GM21619 (cell line): Measurements from ENCODE around the gene CYBA.
A peak's percentile ranks its signal among the peaks of the same experiment; 100 is the strongest.
"Not testable (repeated sequence)": the region's sequence is repeated elsewhere in the genome, so short reads cannot be mapped to it uniquely, and the experiment has no call there.

Experiments
- ATAC-seq: cut with Tn5 transposase; IDR thresholded peaks from one replicate; pipeline ENCODE4 v1.9.1; 2021; ENCODE audit not compliant: unreplicated experiment

The CYBA gene

GRCh38 chr16:88686439-88687253, 35.8 kb upstream of the CYBA start, which contains the start of gene SNAI3:
SNAI3 (minus strand) TSS chr16:88686507; CDS start chr16:88686406, 101 bp downstream.
- ATAC-seq: peak; percentile 63

- peak; percentile 8 for ATAC-seq
Observed at GRCh38 chr16:88686062-88686438, 35.2 kb upstream of the CYBA start.

GRCh38 chr16:88685156-88686061, 34.6 kb upstream of the CYBA start:
- no peak for ATAC-seq

GRCh38 chr16:88684569-88685155, 33.8 kb upstream of the CYBA start:
- ATAC-seq: no peak

GRCh38 chr16:88681709-88682451, 31.0 kb upstream of the CYBA start:
- peak; percentile 66 for ATAC-seq

GRCh38 chr16:88681084-88681680, 30.3 kb upstream of the CYBA start:
- peak; percentile 20 for ATAC-seq

GRCh38 chr16:88680554-88681083, 29.8 kb upstream of the CYBA start:
- no peak for ATAC-seq

- ATAC-seq: no peak
Observed at GRCh38 chr16:88678224-88678979, 27.5 kb upstream of the CYBA start.

- no peak for ATAC-seq
Observed at GRCh38 chr16:88677721-88678120, 26.9 kb upstream of the CYBA start.

- no peak for ATAC-seq
Observed at GRCh38 chr16:88676502-88677242, 25.8 kb upstream of the CYBA start.

GRCh38 chr16:88673716-88674379, 23.0 kb upstream of the CYBA start:
- ATAC-seq: no peak

GRCh38 chr16:88672776-88673175, 21.9 kb upstream of the CYBA start:
- no peak for ATAC-seq

GRCh38 chr16:88671806-88672205, 21.0 kb upstream of the CYBA start:
- no peak for ATAC-seq

- no peak for ATAC-seq
Observed at GRCh38 chr16:88669980-88670379, 19.1 kb upstream of the CYBA start.

- ATAC-seq: not testable (repeated sequence)
Observed at GRCh38 chr16:88669493-88669892, 18.6 kb upstream of the CYBA start.

- ATAC-seq: no peak
Observed at GRCh38 chr16:88667461-88667860, 16.6 kb upstream of the CYBA start.

GRCh38 chr16:88665570-88665969, 14.7 kb upstream of the CYBA start:
- ATAC-seq: no peak

- ATAC-seq: no peak
Observed at GRCh38 chr16:88665148-88665547, 14.3 kb upstream of the CYBA start.
